Upper lobe of left lung (tissue), 6 donors: ENCODE measurements around the gene CAPN10. TPM values are rescaled to one million over a fixed set of nuclear protein-coding genes. Genes with fewer than 3 reads are reported as not detected.

ENCODE experiments used
- ATAC-seq, 2 donors: fragments of 200-7000 bp; cut with Tn5 transposase; one replicate each; pipeline ENCODE4 v1.9.1; 2022; ENCODE audit warnings: mild to moderate bottlenecking in 2 of 2, moderate library complexity in 2 of 2; ENCODE audit not compliant: low FRiP score in 2 of 2
- DNase-seq, 2 donors: peaks; one replicate each; pipeline ENCODE4 v3.0.0-alpha.2; 2019 to 2020
- H3K27ac ChIP-seq, 4 donors: fragments of 200-600 bp; sonication (generic); one replicate each; pipeline ENCODE4 v1.5.1; 2016 to 2019
- H3K27me3 ChIP-seq, 4 donors: fragments of 200-600 bp; sonication (generic); one replicate each; pipeline ENCODE4 v1.5.1; 2017 to 2019
- H3K36me3 ChIP-seq, 4 donors: fragments of 200-600 bp; sonication (generic); one replicate each; pipeline ENCODE4 v1.5.1; 2016 to 2019
- H3K4me1 ChIP-seq, 4 donors: fragments of 200-600 bp; sonication (generic); one replicate each; pipeline ENCODE4 v1.5.1; 2018 to 2019
- H3K4me3 ChIP-seq, 4 donors: fragments of 200-600 bp; sonication (generic); one replicate each; pipeline ENCODE4 v1.5.1; 2017 to 2019; ENCODE audit warnings: mild to moderate bottlenecking in 2 of 4, moderate library complexity in 1 of 4
- H3K9me3 ChIP-seq, 4 donors: fragments of 200-600 bp; sonication (generic); one replicate each; pipeline ENCODE4 v1.5.1; 2018 to 2019
- EP300 ChIP-seq, 4 donors: sonication (generic); formaldehyde crosslinking; IDR thresholded peaks; one replicate each; pipeline ENCODE4 v1.5.1; 2017; ENCODE audit warnings: antibody characterized with exemption in 4 of 4, control low read depth in 2 of 4
- POLR2A ChIP-seq, 4 donors: fragments of 450-650 bp; IDR thresholded peaks; one replicate each; pipeline ENCODE4 v1.5.1; 2016 to 2017; ENCODE audit warnings: antibody characterized with exemption in 4 of 4, mild to moderate bottlenecking in 2 of 4
- POLR2AphosphoS5 ChIP-seq, 2 donors: sonication (generic); formaldehyde crosslinking; IDR thresholded peaks; one replicate each; pipeline ENCODE4 v1.5.1; 2017; ENCODE audit warnings: antibody characterized with exemption in 2 of 2
- WGBS, 2 donors: methylation state at CpG; one replicate each; pipeline ENCODE4 v1.1.5; 2017 to 2018; 5-methylcytosine and 5-hydroxymethylcytosine counted together
- total RNA-seq, 6 donors: library from RNA; depleted of rRNA in 4 of 6; stranded (reverse); fragments of >200 nt in 4 of 6; gene quantifications; one replicate each; pipeline versions ENCODE4 v1.1.0 to v1.2.1, GENCODE V29; 2016 to 2021
- TF ChIP-seq, protein P1 (sequence below), 6 experiments: fragments of 450-650 bp in 4 of 6; fragments of 200-600 bp in 2 of 6; sonication (generic) in 2 of 6; IDR thresholded peaks; one replicate each; pipeline ENCODE4 v1.5.1; 2016 to 2019; ENCODE audit warnings: antibody characterized with exemption in 6 of 6
- donor health status: DM: no; HTN: no; CAD: no; lungs with moderate emphysema.
- donor health status: DM: no; HTN: yes; CAD: no; lungs with severe emphysema.

Gene CAPN10
- total RNA-seq, 6 donors from 2014 or later: 35.3 to 118 (median 38.9) TPM

DNA sequence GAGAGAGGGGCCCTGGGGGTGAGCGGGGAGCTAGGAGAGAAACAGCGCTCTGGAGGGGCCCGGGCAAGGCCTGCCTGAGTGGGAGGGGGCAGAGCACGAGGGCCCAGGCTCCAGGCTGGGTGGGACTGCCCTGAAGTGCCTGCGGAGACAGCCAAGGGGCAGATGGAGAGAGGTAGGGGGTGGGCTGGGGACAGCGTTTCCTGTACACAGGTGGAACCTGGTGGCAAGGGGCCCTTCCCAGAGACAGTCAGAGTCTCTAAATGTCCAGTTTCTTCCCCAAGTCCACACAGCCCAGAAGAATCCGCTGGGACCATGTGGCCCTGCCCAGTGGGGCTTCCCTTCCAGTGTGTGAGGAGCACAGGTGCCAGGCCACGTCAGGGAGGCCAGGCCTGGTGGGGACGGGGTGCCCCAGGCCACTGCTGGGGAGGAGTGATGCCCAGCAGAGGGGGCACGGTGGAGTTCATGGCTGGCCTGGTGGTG lies 37.0 kb downstream of the CAPN10 start:
- DNase-seq (no peak), ATAC-seq (no peak)
- Histone ChIP-seq H3K4me3 (no peak overlapping the region), H3K4me1 (peaks cover 0 to 40% (median 25%) of the 10 kb centered on the region in 4 donors), H3K27ac (peak overlapping the region in 1 of 4 donors; percentile 22), H3K36me3 (no peaks in the 10 kb centered on the region), H3K27me3 (no peaks in the 10 kb centered on the region), H3K9me3 (no peaks in the 10 kb centered on the region)
- TF ChIP-seq EP300 (IDR thresholded peaks at IDR 0.05) (no peak), POLR2A (IDR thresholded peaks at IDR 0.05) (no peak), POLR2AphosphoS5 (IDR thresholded peaks at IDR 0.05) (no peak)
- TF ChIP-seq, protein P1, sequence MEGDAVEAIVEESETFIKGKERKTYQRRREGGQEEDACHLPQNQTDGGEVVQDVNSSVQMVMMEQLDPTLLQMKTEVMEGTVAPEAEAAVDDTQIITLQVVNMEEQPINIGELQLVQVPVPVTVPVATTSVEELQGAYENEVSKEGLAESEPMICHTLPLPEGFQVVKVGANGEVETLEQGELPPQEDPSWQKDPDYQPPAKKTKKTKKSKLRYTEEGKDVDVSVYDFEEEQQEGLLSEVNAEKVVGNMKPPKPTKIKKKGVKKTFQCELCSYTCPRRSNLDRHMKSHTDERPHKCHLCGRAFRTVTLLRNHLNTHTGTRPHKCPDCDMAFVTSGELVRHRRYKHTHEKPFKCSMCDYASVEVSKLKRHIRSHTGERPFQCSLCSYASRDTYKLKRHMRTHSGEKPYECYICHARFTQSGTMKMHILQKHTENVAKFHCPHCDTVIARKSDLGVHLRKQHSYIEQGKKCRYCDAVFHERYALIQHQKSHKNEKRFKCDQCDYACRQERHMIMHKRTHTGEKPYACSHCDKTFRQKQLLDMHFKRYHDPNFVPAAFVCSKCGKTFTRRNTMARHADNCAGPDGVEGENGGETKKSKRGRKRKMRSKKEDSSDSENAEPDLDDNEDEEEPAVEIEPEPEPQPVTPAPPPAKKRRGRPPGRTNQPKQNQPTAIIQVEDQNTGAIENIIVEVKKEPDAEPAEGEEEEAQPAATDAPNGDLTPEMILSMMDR (IDR thresholded peaks at IDR 0.05): no peak
- 75 to 79% methylated on average over 8 to 10 of the region's 10 CpGs for WGBS, 2 donors

DNA sequence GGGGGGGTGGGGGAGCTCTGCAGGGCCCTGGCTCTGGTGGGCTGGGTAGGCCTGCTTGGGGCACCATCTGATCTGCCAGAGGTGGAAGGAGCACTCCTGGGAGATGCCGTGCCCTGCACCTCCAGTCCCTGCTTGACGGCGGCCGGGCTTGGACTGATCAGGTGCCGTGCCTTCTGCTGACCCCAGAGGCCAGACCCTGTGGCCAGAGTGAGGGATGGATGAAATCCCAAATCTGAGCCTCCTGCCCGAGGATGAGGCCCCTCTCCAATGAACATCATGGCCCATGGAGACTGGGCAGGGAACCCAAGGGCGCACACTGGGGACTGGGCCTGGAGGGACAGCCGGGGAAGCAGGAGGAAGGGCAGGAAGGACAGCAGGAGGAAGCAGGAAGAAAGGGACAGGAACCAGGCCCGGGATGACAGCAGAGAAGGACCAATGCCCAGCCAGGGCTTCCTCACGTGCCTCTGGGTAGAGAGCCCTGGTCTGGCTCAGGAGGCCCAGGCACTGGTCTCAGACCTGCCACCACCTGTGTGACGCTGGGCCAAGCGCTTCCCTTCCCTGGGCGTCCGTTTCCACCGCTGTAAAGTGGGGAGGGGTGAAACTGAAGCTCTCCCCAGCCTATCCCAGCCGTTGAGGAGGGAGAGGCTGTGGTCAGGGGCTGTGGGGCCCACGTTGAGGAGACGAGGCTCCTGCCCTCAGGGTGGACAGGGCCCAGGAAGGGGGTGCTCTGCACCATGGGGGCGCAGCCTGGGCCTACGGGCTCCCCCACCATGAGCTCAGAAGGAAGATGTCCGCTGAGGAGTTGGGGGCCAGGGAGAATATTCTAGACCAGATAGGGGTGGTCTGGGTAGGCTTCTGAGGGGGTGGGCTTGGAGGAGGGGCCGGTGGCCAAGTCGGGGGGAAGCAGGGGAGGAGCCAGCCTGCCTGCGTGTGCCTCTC lies 37.7 kb downstream of the CAPN10 start:
- Histone ChIP-seq H3K36me3 (no peaks in the 10 kb centered on the region), H3K27me3 (no peaks in the 10 kb centered on the region), H3K4me1 (peaks cover 0 to 40% (median 21%) of the 10 kb centered on the region in 4 donors), H3K9me3 (no peaks in the 10 kb centered on the region), H3K27ac (peak overlapping the region in 2 of 4 donors; percentile 34 to 74), H3K4me3 (no peak overlapping the region)
- 65 to 70% methylated on average over 18 to 22 of the region's 24 CpGs for WGBS, 2 donors
- TF ChIP-seq, protein P1 (IDR thresholded peaks at IDR 0.05): no peak
- TF ChIP-seq POLR2A (IDR thresholded peaks at IDR 0.05) (no peak), POLR2AphosphoS5 (IDR thresholded peaks at IDR 0.05) (no peak), EP300 (IDR thresholded peaks at IDR 0.05) (no peak)
- DNase-seq: peak; percentile 38 to 70
- ATAC-seq: peak in 1 of 2 donors; percentile 30

DNA sequence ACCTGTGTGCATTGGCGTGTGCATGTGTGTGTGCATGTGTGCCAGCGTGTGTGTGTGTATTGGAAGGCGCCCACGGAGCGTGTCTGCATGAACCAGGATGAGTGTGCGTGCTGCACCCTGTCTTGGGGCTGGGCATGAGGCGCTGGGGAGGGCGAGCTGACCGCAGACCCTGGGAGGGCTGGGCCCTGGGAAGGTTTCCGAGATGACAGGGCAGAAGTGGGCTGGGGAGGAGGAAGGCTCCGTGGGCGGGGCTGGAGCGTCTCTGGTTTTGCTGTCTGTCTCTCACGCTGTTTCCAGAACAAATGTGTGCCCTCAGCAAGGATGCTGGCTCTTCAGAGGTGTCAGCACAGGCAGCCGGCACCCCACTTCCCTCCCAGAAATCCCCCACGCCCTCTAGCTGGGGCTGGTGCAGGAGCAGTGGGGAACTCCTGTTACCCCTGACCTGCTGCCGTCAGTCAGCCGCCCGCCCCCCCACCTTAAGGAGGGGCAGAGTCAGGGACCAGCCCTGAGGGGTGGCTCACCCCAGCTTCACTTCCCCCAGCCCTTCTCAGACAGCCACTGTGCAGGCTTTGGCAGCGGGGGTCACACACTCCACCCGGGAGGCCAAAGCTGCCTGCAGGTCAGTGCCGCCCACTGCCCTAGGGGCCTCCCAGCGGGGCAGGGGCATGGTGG lies 38.6 kb downstream of the CAPN10 start, which contains the start of gene GPR35:
TSS of gene GPR35 (plus strand) at position 531 of the 672 bp plus-strand sequence. CDS start 4,473 bp downstream, outside the sequence.
- H3K27me3 ChIP-seq: no peaks in the 10 kb centered on the region
- ATAC-seq: peak; percentile 44 to 67
- peak within 1 kb of the TSS in 1 of 4 donors; percentile 2 for H3K4me3 ChIP-seq
- H3K36me3 ChIP-seq: no peaks in the 10 kb centered on the region
- H3K27ac ChIP-seq: peak within 1 kb of the TSS; percentile 7 to 74 (median 46)
- DNase-seq: peak; percentile 65 to 80
- peaks cover 0 to 38% (median 15%) of the 10 kb centered on the region in 4 donors for H3K4me1 ChIP-seq
- WGBS, 2 donors: 29 to 45% methylated on average over 10 to 23 of the region's 23 CpGs
- peak in 1 of 4 donors; percentile 32 for TF ChIP-seq POLR2A (IDR thresholded peaks at IDR 0.05)
- TF ChIP-seq, protein P1 (IDR thresholded peaks at IDR 0.05): no peak
- no peak for TF ChIP-seq POLR2AphosphoS5 (IDR thresholded peaks at IDR 0.05)
- TF ChIP-seq EP300 (IDR thresholded peaks at IDR 0.05): no peak
- H3K9me3 ChIP-seq: no peaks in the 10 kb centered on the region

DNA sequence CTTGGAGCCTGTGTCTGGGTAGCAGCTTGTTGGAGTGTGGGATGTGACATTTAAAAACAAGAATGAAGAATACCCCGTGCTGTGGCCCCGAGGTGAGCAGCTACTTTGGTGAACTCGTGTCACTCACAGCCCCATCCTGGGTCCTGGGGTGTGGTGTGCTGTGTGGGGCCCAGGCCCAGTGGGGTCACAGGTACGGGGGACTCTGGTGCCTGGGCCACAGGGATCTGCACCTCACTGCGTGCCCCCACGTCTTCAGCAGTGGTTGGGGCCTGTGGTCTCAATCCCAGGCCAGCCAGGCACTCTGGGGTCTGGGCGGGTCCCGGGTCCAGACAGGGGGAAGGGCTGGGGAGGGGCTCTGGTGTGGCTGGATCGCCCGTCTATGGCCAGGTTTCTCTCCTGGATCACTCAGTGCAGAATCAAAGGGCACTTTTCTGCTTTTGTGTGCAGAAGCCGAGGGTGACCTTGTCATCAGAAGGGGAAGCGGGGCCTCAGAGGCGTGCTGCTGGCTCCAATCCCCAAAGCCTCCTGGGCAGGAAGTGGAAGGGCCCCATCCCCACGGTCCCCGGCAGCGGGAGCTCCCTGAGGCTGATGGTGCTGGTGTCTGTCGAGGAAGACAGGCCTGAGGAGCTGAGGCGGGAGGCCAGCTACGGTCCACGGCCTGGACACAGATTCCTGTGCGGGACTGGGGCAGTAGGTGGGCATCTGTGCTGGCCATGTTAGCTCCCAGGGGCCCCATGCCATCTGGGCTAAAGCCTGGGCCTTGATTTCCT lies 40.2 kb downstream of the CAPN10 start:
- no peaks in the 10 kb centered on the region for H3K36me3 ChIP-seq
- peak; percentile 57 to 60 for DNase-seq
- 21 to 45% methylated on average over 6 to 12 of the region's 21 CpGs for WGBS, 2 donors
- peaks cover 0 to 29% (median 11%) of the 10 kb centered on the region in 4 donors for H3K4me1 ChIP-seq
- TF ChIP-seq POLR2AphosphoS5 (IDR thresholded peaks at IDR 0.05) (no peak), POLR2A (IDR thresholded peaks at IDR 0.05) (no peak), EP300 (IDR thresholded peaks at IDR 0.05) (no peak)
- TF ChIP-seq, protein P1 (IDR thresholded peaks at IDR 0.05): no peak
- no peak overlapping the region for H3K4me3 ChIP-seq
- peak in 1 of 2 donors; percentile 29 for ATAC-seq
- H3K27me3 ChIP-seq: no peaks in the 10 kb centered on the region
- H3K9me3 ChIP-seq: no peaks in the 10 kb centered on the region
- H3K27ac ChIP-seq: peak overlapping the region in 2 of 4 donors; percentile 20 to 49
